Memory B cell (primary cell): ENCODE data around the gene CRMP1.

Experiments used
- ATAC-seq: fragments of 150-1000 bp; cut with Tn5 transposase; 2 replicates; pipeline ENCODE4 v1.10.0; 2021; ENCODE audit warnings: low read depth, mild to moderate bottlenecking, moderate library complexity
- DNase-seq, 2 donors: peaks; one replicate each; pipeline ENCODE4 v3.0.0; 2022; ENCODE audit warnings: low spot score in 2 of 2
- H3K27ac Mint-ChIP-seq: one replicate; pipeline ENCODE4 v1.8.0; 2022; ENCODE audit warnings: mild to moderate bottlenecking, moderate library complexity, mixed read lengths
- H3K27me3 Mint-ChIP-seq: one replicate; pipeline ENCODE4 v1.8.0; 2022; ENCODE audit warnings: mixed read lengths
- H3K36me3 Mint-ChIP-seq: one replicate; pipeline ENCODE4 v1.8.0; 2022; ENCODE audit warnings: mild to moderate bottlenecking, mixed read lengths
- H3K4me1 Mint-ChIP-seq: one replicate; pipeline ENCODE4 v1.8.0; 2022; ENCODE audit warnings: mixed read lengths
- H3K4me3 Mint-ChIP-seq: one replicate; pipeline ENCODE4 v1.8.0; 2022; ENCODE audit warnings: mild to moderate bottlenecking, moderate library complexity, mixed read lengths
- H3K9me3 Mint-ChIP-seq: one replicate; pipeline ENCODE4 v1.8.0; 2022; ENCODE audit warnings: mixed read lengths

Gene CRMP1

DNA sequence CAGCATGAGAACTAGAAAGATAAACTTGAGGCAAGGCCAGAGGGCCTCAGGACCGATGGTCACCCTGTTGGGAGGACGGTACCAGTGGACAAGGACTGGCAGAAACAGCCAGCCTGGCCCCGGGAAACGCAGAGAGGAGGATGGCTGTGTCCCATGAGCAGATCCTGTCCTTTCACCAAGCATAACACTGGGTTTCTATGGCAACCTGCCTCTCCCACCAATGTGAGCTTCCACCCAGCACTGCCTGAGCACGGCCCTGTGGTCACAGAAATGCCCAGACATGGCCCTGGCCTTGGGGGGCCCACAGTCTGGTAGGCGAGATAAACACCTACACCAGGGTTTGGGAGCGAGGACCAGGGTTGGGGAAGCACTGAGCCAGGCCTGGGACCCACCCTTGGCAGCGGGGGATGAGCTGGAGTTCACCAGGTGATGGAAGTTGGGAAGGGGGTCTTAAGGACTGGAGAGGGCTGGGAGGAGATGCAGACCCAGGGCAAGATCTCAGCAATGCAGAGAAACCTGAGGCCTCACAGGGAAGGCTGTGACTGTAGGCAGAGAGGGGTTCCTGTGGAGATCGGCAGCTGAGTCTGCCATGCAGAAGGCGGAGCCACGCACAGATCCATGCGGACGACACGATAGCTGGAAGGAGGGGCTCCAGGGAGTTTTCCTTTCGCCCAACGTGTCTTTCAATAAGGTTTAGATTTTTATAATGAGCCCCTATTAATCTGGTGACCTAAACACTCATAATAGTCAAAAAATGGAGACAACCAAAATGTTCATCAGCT, 32.7 kb upstream of the CRMP1 start:
- peaks cover 6% of the 10 kb centered on the region for H3K27me3 Mint-ChIP-seq
- DNase-seq (no peak), ATAC-seq (no peak)
- no peak overlapping the region for H3K27ac Mint-ChIP-seq
- H3K9me3 Mint-ChIP-seq, result peaks cover 3% of the 10 kb centered on the region
- H3K4me3 Mint-ChIP-seq, result no peak overlapping the region
- H3K4me1 Mint-ChIP-seq, result no peaks in the 10 kb centered on the region
- H3K36me3 Mint-ChIP-seq, result no peaks in the 10 kb centered on the region

DNA sequence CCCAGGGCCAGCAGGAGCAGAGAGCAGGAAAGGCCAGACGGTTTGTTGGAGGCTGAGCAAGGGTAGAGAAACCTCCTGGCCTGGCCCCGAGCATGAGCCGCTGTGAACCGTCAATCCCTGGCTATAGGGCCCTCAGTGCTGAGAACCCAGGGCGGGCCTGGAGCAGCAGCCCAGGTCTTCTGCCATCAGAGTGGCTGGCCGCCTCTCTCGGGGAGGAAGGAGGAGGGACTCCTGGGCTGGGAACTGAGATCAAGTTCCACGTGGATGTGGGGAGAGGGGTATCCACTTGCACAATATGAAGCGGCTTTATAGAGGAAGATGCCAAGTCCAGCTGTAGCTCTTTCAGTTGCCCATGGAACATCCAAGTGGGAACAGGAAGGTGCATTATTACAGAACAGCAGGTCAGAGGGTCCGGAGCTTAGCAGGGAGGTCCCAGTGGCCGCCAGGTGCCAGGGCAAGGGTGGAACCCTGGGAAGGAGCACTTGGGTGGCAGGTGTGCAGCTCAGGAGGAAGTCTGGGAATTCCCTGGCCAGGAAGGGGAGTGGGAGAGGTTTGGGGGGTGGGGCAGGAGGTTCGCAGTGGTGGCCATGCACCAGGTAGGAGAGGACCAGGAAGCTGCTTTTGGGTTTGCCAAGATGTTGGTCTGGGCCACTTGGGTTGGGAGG, 31.7 kb upstream of the CRMP1 start:
- ATAC-seq, result no peak
- Mint-ChIP-seq H3K27me3 (peaks cover 9% of the 10 kb centered on the region), H3K9me3 (peaks cover 3% of the 10 kb centered on the region), H3K4me1 (no peaks in the 10 kb centered on the region), H3K27ac (no peak overlapping the region), H3K4me3 (no peak overlapping the region), H3K36me3 (peaks cover 3% of the 10 kb centered on the region)
- no peak for DNase-seq

DNA sequence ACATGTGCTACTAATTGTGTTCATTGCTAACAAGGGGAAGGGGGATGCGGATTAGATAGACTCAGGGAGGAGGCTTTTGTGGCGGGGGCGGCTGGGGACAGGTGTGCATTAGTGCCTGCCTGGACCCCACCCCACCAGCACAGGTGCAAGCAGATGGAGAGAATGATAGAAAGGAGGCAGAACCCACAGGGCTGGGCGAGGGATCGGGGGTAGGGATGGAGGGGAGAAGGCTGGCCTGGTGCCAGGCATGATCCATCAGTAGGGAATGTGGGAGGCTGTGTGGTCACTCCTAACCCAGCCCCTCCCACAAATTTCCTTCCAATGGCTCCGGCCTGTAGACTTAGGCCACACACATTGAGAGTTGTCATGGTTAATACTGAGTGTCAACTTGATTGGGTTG, 30.5 kb upstream of the CRMP1 start:
- Mint-ChIP-seq H3K4me3 (no peak overlapping the region), H3K36me3 (peaks cover 3% of the 10 kb centered on the region), H3K27me3 (peaks cover 9% of the 10 kb centered on the region), H3K4me1 (no peaks in the 10 kb centered on the region), H3K27ac (no peak overlapping the region), H3K9me3 (peaks cover 3% of the 10 kb centered on the region)
- ATAC-seq, result no peak
- DNase-seq, result no peak

DNA sequence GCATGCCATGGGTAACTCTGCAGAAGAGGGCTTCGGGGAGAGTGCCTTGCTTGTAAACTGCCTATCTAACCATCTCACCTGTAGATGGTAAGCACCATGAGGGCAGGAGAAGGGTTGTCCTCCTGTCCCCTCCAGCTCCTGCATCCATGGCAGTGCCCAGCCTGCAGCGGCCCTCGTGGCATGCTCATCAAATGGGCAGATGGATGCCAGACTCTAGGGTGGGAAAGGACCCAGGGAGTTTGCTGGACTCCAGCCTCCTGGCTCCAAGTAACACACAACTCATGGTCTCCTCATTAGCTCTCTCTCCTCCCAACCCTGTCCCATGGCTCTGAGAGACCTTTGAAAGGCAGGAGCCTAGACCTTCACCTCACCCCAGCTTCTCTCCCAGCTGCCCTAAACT, 29.7 kb upstream of the CRMP1 start:
- Mint-ChIP-seq H3K4me3 (no peak overlapping the region), H3K36me3 (peaks cover 3% of the 10 kb centered on the region), H3K27ac (no peak overlapping the region), H3K9me3 (peaks cover 3% of the 10 kb centered on the region), H3K4me1 (no peaks in the 10 kb centered on the region), H3K27me3 (peaks cover 9% of the 10 kb centered on the region)
- DNase-seq, result no peak
- ATAC-seq, result no peak

DNA sequence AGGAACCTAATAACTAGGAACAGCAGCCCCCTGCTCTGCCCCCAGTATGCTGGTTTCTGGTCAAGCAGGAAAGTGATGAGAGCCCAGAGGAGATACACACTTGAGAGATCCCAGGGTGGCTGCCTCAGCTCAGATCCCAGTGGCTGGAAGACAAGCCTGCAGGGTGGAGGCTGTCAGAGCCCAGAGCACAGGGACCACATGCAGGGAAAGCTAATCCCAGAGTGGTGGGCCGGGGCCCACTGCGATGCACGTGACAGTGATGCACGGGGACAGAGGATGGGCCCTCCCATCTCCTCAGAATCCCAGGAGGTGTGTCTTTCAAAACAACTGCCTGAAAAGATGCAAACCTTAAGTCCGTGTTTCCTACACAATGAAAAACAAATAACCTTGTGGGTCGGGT, 29.1 kb upstream of the CRMP1 start:
- Mint-ChIP-seq H3K9me3 (peaks cover 3% of the 10 kb centered on the region), H3K4me3 (no peak overlapping the region), H3K27ac (no peak overlapping the region), H3K4me1 (no peaks in the 10 kb centered on the region), H3K27me3 (peaks cover 9% of the 10 kb centered on the region), H3K36me3 (peaks cover 3% of the 10 kb centered on the region)
- ATAC-seq (no peak), DNase-seq (no peak)

DNA sequence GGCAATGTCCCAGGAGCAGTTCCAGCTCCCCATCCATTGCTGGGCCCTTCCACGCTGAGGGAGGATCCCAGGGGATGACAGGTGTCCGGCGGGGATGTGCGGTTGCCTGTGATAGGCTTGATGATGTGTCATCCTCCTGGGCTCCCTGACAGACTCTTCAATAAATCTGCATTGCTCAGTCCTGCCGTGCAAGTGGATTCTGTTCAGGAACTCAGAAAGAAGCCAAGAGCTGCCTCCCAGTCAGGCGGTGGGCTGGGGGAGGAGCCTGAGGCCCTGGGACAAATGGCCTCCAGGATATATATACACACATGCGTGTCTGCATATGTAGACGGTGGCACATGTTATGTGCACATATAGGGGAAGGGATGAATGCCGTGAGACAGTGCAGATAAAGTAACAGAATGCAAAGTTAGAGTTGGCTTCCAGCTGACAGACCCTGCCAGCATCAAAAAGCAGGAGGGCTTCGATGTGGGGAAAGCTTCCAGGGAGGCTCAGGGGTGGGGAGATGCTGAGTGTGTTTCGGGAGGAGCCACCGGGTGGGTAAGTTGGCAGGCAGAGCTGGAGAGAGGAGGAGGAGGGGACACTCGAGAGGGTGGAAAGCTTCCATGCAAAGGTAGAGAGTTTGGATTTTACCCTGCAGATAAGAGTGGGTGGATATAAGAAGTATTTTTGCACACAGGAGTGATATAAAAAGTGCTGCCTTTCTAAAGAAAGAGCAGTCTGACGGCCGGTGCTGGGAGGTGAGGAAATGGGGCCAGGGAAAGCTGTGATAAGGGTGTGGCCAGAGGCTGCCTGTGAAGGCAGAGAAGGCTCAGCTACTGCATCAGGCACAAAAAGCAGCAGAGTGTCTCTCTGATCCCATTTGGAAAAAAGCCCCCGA, 28.5 kb upstream of the CRMP1 start:
- no peak overlapping the region for H3K27ac Mint-ChIP-seq
- ATAC-seq, result no peak
- DNase-seq, result no peak
- H3K36me3 Mint-ChIP-seq, result peaks cover 3% of the 10 kb centered on the region
- H3K27me3 Mint-ChIP-seq, result peaks cover 9% of the 10 kb centered on the region
- H3K4me1 Mint-ChIP-seq, result no peaks in the 10 kb centered on the region
- H3K4me3 Mint-ChIP-seq, result no peak overlapping the region
- H3K9me3 Mint-ChIP-seq, result peaks cover 3% of the 10 kb centered on the region

DNA sequence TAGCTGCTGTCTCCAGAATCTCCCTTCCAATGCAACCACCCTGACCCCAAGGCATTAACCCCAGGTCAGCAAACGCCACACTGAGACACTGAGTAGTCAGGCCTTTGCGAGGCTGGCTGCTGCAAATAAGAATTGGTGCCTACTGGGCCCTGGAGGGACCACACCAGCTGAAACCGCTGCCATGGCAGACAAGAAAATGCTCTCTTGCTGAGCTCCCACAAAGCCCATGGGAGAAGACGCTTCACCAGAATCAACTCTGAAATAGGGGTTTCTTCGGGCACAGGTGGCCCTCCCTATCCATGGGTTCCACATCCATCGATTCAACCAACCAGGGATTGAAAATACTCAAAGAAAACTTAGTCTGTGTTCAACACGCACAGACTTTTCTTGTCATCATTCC, 26.7 kb upstream of the CRMP1 start:
- ATAC-seq (no peak), DNase-seq (no peak)
- Mint-ChIP-seq H3K4me3 (no peak overlapping the region), H3K27me3 (peaks cover 9% of the 10 kb centered on the region), H3K27ac (no peak overlapping the region), H3K4me1 (no peaks in the 10 kb centered on the region), H3K9me3 (peaks cover 6% of the 10 kb centered on the region), H3K36me3 (peaks cover 3% of the 10 kb centered on the region)

DNA sequence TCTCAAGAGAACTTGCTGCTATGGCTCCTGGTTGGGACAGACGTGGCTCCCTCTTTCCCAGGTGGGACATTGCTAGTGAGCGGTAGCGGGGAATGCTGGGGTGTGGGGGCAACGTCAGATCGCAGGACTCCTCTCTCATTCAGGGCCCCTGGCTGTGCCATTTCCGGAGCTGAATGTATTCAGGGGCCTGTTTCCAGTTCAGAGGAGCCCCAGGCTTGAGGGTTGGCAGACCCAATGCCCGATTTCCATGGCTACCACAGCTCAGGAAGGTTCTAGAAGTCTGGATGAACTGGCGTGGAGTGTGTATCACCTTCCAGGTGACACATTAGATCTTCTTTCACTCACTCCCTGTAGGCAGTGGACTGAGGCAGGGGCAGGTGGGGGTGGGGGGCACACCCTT, 26.2 kb upstream of the CRMP1 start:
- H3K4me1 Mint-ChIP-seq, result no peaks in the 10 kb centered on the region
- H3K27ac Mint-ChIP-seq, result no peak overlapping the region
- H3K27me3 Mint-ChIP-seq, result peaks cover 9% of the 10 kb centered on the region
- peaks cover 6% of the 10 kb centered on the region for H3K9me3 Mint-ChIP-seq
- DNase-seq, result no peak
- no peak overlapping the region for H3K4me3 Mint-ChIP-seq
- peaks cover 3% of the 10 kb centered on the region for H3K36me3 Mint-ChIP-seq
- no peak for ATAC-seq

DNA sequence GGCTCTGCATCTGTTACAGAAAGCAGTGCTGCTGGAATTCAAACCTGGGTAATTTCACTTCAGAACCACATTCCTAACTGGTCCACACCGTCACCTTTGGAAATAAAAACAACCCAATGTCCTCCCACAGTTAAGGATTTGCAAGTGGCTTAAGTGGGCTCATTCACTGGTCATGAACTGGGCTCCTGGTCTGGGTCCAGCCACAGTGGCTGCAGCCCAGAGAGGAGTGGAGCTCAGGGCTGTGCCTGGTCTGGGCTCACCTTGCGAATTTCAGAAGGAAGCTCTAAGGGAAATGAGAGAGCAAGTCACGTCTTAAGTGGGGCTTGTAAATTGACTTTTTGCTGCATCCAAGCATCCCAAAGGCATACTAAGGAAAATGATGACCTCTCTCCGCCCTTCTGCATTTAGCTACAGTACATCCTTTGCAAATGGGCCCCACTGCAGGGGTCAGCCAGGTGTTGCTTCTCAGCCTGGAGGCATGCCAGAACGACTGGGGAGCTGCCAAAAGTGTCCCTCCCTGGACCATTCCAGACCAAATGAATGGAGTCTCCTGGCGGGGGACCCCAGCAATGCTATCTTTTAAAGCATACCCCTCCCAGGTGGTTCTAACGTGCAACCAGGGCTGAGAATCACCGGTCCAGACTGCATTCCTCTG, 25.6 kb upstream of the CRMP1 start:
- H3K4me3 Mint-ChIP-seq, result no peak overlapping the region
- peaks cover 9% of the 10 kb centered on the region for H3K27me3 Mint-ChIP-seq
- H3K9me3 Mint-ChIP-seq, result peaks cover 6% of the 10 kb centered on the region
- no peak overlapping the region for H3K27ac Mint-ChIP-seq
- no peak for DNase-seq
- no peaks in the 10 kb centered on the region for H3K4me1 Mint-ChIP-seq
- no peak for ATAC-seq
- peaks cover 3% of the 10 kb centered on the region for H3K36me3 Mint-ChIP-seq

DNA sequence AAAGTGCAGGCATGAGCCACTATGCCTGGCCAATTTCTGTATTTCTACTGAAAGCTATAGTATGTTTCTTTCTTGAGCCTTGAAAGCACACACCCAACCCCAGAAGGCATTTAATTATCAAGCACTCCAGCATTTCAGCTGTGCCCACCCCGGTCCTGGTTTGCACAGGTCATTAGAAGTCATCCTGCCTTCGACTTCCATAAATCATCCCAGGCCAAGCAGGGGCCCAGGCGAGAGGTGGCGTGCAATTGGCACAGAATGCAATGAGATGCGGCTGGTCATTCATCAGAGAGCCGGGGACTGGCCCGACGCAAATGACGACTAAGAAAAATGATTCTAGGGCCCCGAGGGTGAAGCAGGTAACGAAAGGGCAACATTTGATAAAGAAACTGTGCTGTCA, 24.8 kb upstream of the CRMP1 start:
- DNase-seq, result no peak
- peaks cover 7% of the 10 kb centered on the region for H3K27me3 Mint-ChIP-seq
- peaks cover 3% of the 10 kb centered on the region for H3K36me3 Mint-ChIP-seq
- H3K4me1 Mint-ChIP-seq, result no peaks in the 10 kb centered on the region
- H3K27ac Mint-ChIP-seq, result no peak overlapping the region
- peaks cover 3% of the 10 kb centered on the region for H3K9me3 Mint-ChIP-seq
- H3K4me3 Mint-ChIP-seq, result no peak overlapping the region
- ATAC-seq, result no peak

DNA sequence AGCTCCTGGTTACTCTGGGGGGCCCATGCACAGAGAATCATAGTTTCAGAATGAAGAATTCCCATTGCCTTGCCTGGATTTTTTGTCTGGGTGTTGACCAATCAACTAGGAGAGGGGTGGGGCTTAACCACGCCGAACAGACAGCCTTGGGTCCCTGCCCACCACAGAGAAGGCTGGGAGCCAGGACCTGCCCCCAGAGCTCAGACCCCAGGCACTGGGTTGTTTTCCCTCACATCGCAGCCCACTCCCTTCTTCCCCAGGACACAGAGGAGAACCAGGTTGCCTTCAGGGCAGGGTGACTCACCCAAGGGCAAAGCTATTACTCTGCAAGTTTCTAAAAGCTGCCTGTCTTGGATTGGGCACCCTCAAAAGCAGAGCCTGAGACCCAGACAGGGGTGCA, 23.3 kb upstream of the CRMP1 start:
- H3K36me3 Mint-ChIP-seq, result peaks cover 3% of the 10 kb centered on the region
- H3K27me3 Mint-ChIP-seq, result peaks cover 9% of the 10 kb centered on the region
- peaks cover 7% of the 10 kb centered on the region for H3K9me3 Mint-ChIP-seq
- H3K4me3 Mint-ChIP-seq, result no peak overlapping the region
- ATAC-seq (no peak), DNase-seq (no peak)
- no peak overlapping the region for H3K27ac Mint-ChIP-seq
- H3K4me1 Mint-ChIP-seq, result no peaks in the 10 kb centered on the region

DNA sequence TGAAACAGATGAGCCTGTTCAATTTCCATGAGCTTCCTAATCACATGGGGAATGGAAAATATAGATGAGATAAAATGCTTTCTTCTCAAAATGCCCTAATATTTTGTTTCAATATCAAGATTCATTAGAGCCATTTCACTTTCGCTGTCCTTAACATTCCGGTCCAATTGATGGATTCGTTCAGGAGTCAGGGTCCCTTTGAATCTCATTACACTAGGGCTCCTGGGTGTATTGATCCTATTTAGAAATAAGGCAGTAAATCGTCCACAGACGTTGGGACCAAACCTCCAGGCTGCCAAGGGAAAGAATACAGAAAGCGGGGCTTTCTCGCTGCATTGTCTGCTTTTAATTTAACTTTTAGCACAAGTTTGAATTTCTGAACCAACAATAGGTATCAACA, 20.6 kb upstream of the CRMP1 start:
- Mint-ChIP-seq H3K9me3 (peaks cover 7% of the 10 kb centered on the region), H3K4me1 (no peaks in the 10 kb centered on the region), H3K4me3 (no peak overlapping the region), H3K36me3 (no peaks in the 10 kb centered on the region), H3K27me3 (peaks cover 5% of the 10 kb centered on the region), H3K27ac (no peak overlapping the region)
- no peak for DNase-seq
- no peak for ATAC-seq

DNA sequence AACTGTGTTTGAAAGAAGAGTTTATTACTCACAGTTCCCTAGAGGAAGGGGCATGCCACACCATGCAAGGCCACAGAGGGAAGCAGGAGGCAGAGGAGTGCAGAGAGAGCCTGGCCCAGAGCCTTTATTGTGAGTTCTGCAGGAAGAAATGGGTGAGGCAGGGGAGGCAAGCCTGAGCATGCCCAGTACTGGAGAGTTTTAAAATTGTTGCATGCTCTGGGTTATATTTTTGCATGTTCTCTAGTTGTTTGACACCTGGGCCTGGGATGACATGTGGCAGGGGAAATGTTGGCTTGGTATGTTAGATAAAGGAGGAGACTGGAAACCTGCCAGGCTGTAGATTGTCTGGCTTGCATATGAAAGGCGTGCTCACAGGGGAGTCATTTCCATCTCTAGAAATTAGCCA, 19.7 kb upstream of the CRMP1 start:
- no peaks in the 10 kb centered on the region for H3K4me1 Mint-ChIP-seq
- H3K27me3 Mint-ChIP-seq, result peaks cover 5% of the 10 kb centered on the region
- peaks cover 9% of the 10 kb centered on the region for H3K9me3 Mint-ChIP-seq
- DNase-seq (no peak), ATAC-seq (no peak)
- no peak overlapping the region for H3K27ac Mint-ChIP-seq
- no peaks in the 10 kb centered on the region for H3K36me3 Mint-ChIP-seq
- H3K4me3 Mint-ChIP-seq, result no peak overlapping the region
